Amniotic stem cell (primary cell): ENCODE data around the gene ZNF275.
"Not testable (repeated sequence)": the region's sequence is repeated elsewhere in the genome, so short reads cannot be mapped to it uniquely, and the experiment has no call there.

Experiments used
- DNase-seq: peaks from one replicate; lab custom pipeline; 2025; lab: John Stamatoyannopoulos, UW

The ZNF275 gene

GRCh38 chrX:153333821-153334653 is at the start of gene ZNF275:
Gene ZNF275, plus strand, starts transcription at chrX:153334153. Its CDS starts 2,527 bp downstream, at chrX:153336680.
- DNase-seq: peak; percentile 57

- not testable (repeated sequence) for DNase-seq
Observed at GRCh38 chrX:153285678-153286077, 48.3 kb upstream of the ZNF275 start.

GRCh38 chrX:153288807-153289206 is 45.1 kb upstream of the ZNF275 start:
- not testable (repeated sequence) for DNase-seq

- not testable (repeated sequence) for DNase-seq
Observed at GRCh38 chrX:153293485-153294071, 40.4 kb upstream of the ZNF275 start.

- DNase-seq: no peak
Observed at GRCh38 chrX:153297376-153297775, 36.6 kb upstream of the ZNF275 start.

GRCh38 chrX:153299855-153300254 is 34.1 kb upstream of the ZNF275 start:
- no peak for DNase-seq

GRCh38 chrX:153301746-153302145 is 32.2 kb upstream of the ZNF275 start:
- DNase-seq: no peak

GRCh38 chrX:153302796-153303195 is 31.2 kb upstream of the ZNF275 start:
- no peak for DNase-seq

- DNase-seq: no peak
Observed at GRCh38 chrX:153303276-153304262, 30.4 kb upstream of the ZNF275 start.

- no peak for DNase-seq
Observed at GRCh38 chrX:153304988-153305736, 28.8 kb upstream of the ZNF275 start.

GRCh38 chrX:153305972-153306371 is 28.0 kb upstream of the ZNF275 start:
- DNase-seq: no peak

GRCh38 chrX:153306527-153307115 is 27.3 kb upstream of the ZNF275 start:
- no peak for DNase-seq

- DNase-seq: no peak
Observed at GRCh38 chrX:153307276-153308178, 26.4 kb upstream of the ZNF275 start.

GRCh38 chrX:153310901-153311300 is 23.1 kb upstream of the ZNF275 start:
- no peak for DNase-seq

- DNase-seq: no peak
Observed at GRCh38 chrX:153312041-153312440, 21.9 kb upstream of the ZNF275 start.

GRCh38 chrX:153312842-153313241 is 21.1 kb upstream of the ZNF275 start:
- no peak for DNase-seq

GRCh38 chrX:153317306-153317705 is 16.6 kb upstream of the ZNF275 start:
- DNase-seq: no peak

- no peak for DNase-seq
Observed at GRCh38 chrX:153317996-153318722, 15.8 kb upstream of the ZNF275 start.

GRCh38 chrX:153318811-153319210 is 15.1 kb upstream of the ZNF275 start:
- DNase-seq: no peak
